ENCODE data around the gene ZNF226.
"Not testable (repeated sequence)": the region's sequence is repeated elsewhere in the genome, so short reads cannot be mapped to it uniquely, and the experiment has no call there.

The ZNF226 gene

DNA sequence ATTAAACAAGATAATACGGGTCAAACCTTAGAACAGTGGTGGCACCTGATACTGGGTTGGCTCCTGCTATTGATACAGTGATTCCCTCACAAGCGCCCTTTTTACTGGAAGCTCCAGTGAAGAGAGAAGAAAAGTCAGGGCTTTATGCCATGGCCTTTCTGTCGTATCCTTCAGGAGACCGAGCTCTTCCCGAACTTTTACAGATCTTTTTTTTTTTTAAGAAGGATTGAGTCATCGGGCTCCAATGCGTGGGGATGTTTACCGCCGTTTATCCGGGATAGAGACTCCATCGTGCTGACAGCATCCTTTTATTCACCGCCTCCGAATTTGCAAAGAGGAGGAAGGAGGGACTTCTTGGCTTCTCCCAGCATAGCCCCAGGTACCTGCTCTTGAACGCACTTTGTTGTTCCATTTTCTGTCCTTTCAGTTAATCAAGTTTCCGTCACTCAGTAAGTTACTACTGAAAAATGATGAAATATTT lies 48.0 kb downstream of the ZNF226 start:
- DNase-seq: no peak

- not testable (repeated sequence) for DNase-seq
These were observed 55.0 kb downstream of the ZNF226 start for GRCh38 chr19:44219926-44220325.

DNA sequence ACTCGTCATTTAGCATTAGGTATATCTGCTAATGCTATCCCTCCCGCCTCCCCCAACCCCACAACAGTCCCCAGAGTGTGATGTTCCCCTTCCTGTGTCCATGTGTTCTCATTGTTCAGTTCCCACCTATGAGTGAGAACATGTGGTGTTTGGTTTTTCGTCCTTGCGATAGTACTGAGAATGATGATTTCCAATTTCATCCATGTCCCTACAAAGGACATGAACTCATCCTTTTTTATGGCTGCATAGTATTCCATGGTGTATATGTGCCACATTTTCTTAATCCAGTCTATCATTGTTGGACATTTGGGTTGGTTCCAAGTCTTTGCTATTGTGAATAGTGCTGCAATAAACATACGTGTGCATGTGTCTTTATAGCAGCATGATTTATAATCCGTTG lies 55.9 kb downstream of the ZNF226 start:
- DNase-seq: not testable (repeated sequence)

- DNase-seq: not testable (repeated sequence)
These were observed 56.4 kb downstream of the ZNF226 start for GRCh38 chr19:44221291-44221690.

All from activated T-cell treated with anti-CD3 and anti-CD28 coated beads for 4 hours (primary cell).